ENCODE measurements around the gene MRGPRF. TPM values are rescaled to one million over a fixed set of nuclear protein-coding genes. Genes with fewer than 3 reads are reported as not detected.
A peak's percentile ranks its signal among the peaks of the same experiment; 100 is the strongest.

MRGPRF gene
- 2.0 TPM in 1 of 2 replicates, not detected in the other for total RNA-seq (2014; rRNA removed; shearing (Covaris generic); ENCODE audit: low replicate concordance)

GRCh38 chr11:69013009-69013951, at the start of gene MRGPRF:
TSS of gene MRGPRF (minus strand) at chr11:69013246. CDS start at chr11:69009901, 3,345 bp downstream.
- Histone ChIP-seq H3K4me3 (peak within 1 kb of the TSS; percentile 31), H3K9me3 (no peaks in the 10 kb centered on the region), H3K36me3 (no peaks in the 10 kb centered on the region), H3K27me3 (no peaks in the 10 kb centered on the region)
- DNase-seq = peak; percentile 83

- Histone ChIP-seq H3K9me3 (no peaks in the 10 kb centered on the region), H3K4me3 (no peak overlapping the region), H3K36me3 (no peaks in the 10 kb centered on the region), H3K27me3 (no peaks in the 10 kb centered on the region)
- DNase-seq = no peak
Observed at GRCh38 chr11:69062169-69062855, 49.3 kb upstream of the MRGPRF start.

GRCh38 chr11:69061713-69062053, 48.6 kb upstream of the MRGPRF start:
- Histone ChIP-seq H3K9me3 (no peaks in the 10 kb centered on the region), H3K27me3 (no peaks in the 10 kb centered on the region), H3K36me3 (no peaks in the 10 kb centered on the region), H3K4me3 (no peak overlapping the region)
- no peak for DNase-seq

- DNase-seq = no peak
- H3K36me3 ChIP-seq = no peaks in the 10 kb centered on the region
- H3K9me3 ChIP-seq = no peaks in the 10 kb centered on the region
- no peak overlapping the region for H3K4me3 ChIP-seq
- H3K27me3 ChIP-seq = no peaks in the 10 kb centered on the region
Observed at GRCh38 chr11:69060806-69061712, 48.0 kb upstream of the MRGPRF start.

- no peak for DNase-seq
- H3K4me3 ChIP-seq = no peak overlapping the region
- H3K9me3 ChIP-seq = no peaks in the 10 kb centered on the region
- H3K27me3 ChIP-seq = no peaks in the 10 kb centered on the region
- H3K36me3 ChIP-seq = no peaks in the 10 kb centered on the region
Observed at GRCh38 chr11:69059985-69060384, 46.9 kb upstream of the MRGPRF start.

GRCh38 chr11:69059429-69059828, 46.4 kb upstream of the MRGPRF start:
- no peaks in the 10 kb centered on the region for H3K27me3 ChIP-seq
- H3K4me3 ChIP-seq = no peak overlapping the region
- DNase-seq = no peak
- H3K36me3 ChIP-seq = no peaks in the 10 kb centered on the region
- no peaks in the 10 kb centered on the region for H3K9me3 ChIP-seq

GRCh38 chr11:69058511-69059270, 45.6 kb upstream of the MRGPRF start:
- H3K27me3 ChIP-seq = no peaks in the 10 kb centered on the region
- no peaks in the 10 kb centered on the region for H3K36me3 ChIP-seq
- no peaks in the 10 kb centered on the region for H3K9me3 ChIP-seq
- H3K4me3 ChIP-seq = no peak overlapping the region
- DNase-seq = no peak

- no peaks in the 10 kb centered on the region for H3K36me3 ChIP-seq
- no peaks in the 10 kb centered on the region for H3K9me3 ChIP-seq
- no peak overlapping the region for H3K4me3 ChIP-seq
- no peak for DNase-seq
- no peaks in the 10 kb centered on the region for H3K27me3 ChIP-seq
Observed at GRCh38 chr11:69057801-69058200, 44.8 kb upstream of the MRGPRF start.

GRCh38 chr11:69057236-69057635, 44.2 kb upstream of the MRGPRF start:
- H3K36me3 ChIP-seq = no peaks in the 10 kb centered on the region

GRCh38 chr11:69055598-69056516, 42.8 kb upstream of the MRGPRF start:
- Histone ChIP-seq H3K27me3 (no peaks in the 10 kb centered on the region), H3K4me3 (no peak overlapping the region), H3K9me3 (no peaks in the 10 kb centered on the region), H3K36me3 (no peaks in the 10 kb centered on the region)
- no peak for DNase-seq

More at GRCh38 chr11:69057236-69057635, 44.2 kb upstream of the MRGPRF start:
- Histone ChIP-seq H3K9me3 (no peaks in the 10 kb centered on the region), H3K27me3 (no peaks in the 10 kb centered on the region), H3K4me3 (no peak overlapping the region)
- DNase-seq = no peak

- no peak for DNase-seq
- Histone ChIP-seq H3K27me3 (no peaks in the 10 kb centered on the region), H3K36me3 (no peaks in the 10 kb centered on the region), H3K9me3 (no peaks in the 10 kb centered on the region), H3K4me3 (no peak overlapping the region)
Observed at GRCh38 chr11:69055212-69055586, 42.2 kb upstream of the MRGPRF start.

GRCh38 chr11:69054397-69055211, 41.6 kb upstream of the MRGPRF start:
- Histone ChIP-seq H3K36me3 (no peaks in the 10 kb centered on the region), H3K9me3 (no peaks in the 10 kb centered on the region), H3K4me3 (no peak overlapping the region), H3K27me3 (no peaks in the 10 kb centered on the region)
- DNase-seq = no peak

- Histone ChIP-seq H3K27me3 (no peaks in the 10 kb centered on the region), H3K4me3 (no peak overlapping the region), H3K9me3 (no peaks in the 10 kb centered on the region), H3K36me3 (no peaks in the 10 kb centered on the region)
- no peak for DNase-seq
Observed at GRCh38 chr11:69053546-69054396, 40.7 kb upstream of the MRGPRF start.

- no peak overlapping the region for H3K4me3 ChIP-seq
- H3K27me3 ChIP-seq = no peaks in the 10 kb centered on the region
- DNase-seq = no peak
- no peaks in the 10 kb centered on the region for H3K9me3 ChIP-seq
- H3K36me3 ChIP-seq = no peaks in the 10 kb centered on the region
Observed at GRCh38 chr11:69053169-69053477, 40.1 kb upstream of the MRGPRF start.

Measured in MG63 (cell line).